ENCODE results near the gene EXOC4. TPM values are rescaled to one million over a fixed set of nuclear protein-coding genes. Genes with fewer than 3 reads are reported as not detected.

The EXOC4 gene
- total RNA-seq, 1 experiment from 2014 or later, result 71.0 TPM

GRCh38 chr7:134013249-134013648 lies 760.4 kb downstream of the EXOC4 start:
- no peak for ATAC-seq
- CTCF ChIA-PET, result no interaction called here
- no peak for DNase-seq (ENCODE audit: low read depth, low spot score)
- Histone ChIP-seq H3K36me3 (ENCODE audit: control insufficient read depth, insufficient read depth, low read length) (no peaks in the 10 kb centered on the region), H3K9me3 (ENCODE audit: control insufficient read depth, insufficient read depth, low read depth, low read length) (no peaks in the 10 kb centered on the region), H3K4me1 (ENCODE audit: control insufficient read depth, insufficient read depth, low read length) (no peaks in the 10 kb centered on the region), H3K27me3 (ENCODE audit: control insufficient read depth, insufficient read depth, low read length) (no peaks in the 10 kb centered on the region), H3K27ac (ENCODE audit: low read length) (no peak overlapping the region), H3K4me3 (ENCODE audit: low read depth in 2 of 2, low read length in 2 of 2) (no peak overlapping the region)
- intact Hi-C loops (cut with micrococcal nuclease; ENCODE audit: unreplicated experiment) (no loop called here), in situ Hi-C loops (cut with HindIII; ENCODE audit: low pct_unique_long_range_greater_than_20kb, low sequenced_read_pairs) (no loop called here)
- BruUV-seq (replicated peaks), result no TSS peak
- TF ChIP-seq TCF7L2 (IDR thresholded peaks at IDR 0.05; ENCODE audit: low read depth, low read length), result no peak
- TF ChIP-seq SIN3A (IDR thresholded peaks at IDR 0.05; ENCODE audit: borderline replicate concordance, insufficient read depth, low read depth, low read length), result no peak
- no peak for TF ChIP-seq POLR2AphosphoS5 (IDR thresholded peaks at IDR 0.05; ENCODE audit: low read depth, low read length)
- TF ChIP-seq CTCF (IDR thresholded peaks at IDR 0.05), result no peak
- TF ChIP-seq REST (IDR thresholded peaks at IDR 0.05; ENCODE audit: insufficient read depth in 1 of 2, low read depth in 2 of 2, low read length in 1 of 2), result no peak
- POLR2A ChIA-PET, result no interaction called here

GRCh38 chr7:134014935-134015334 lies 762.1 kb downstream of the EXOC4 start:
- BruUV-seq (replicated peaks), result no TSS peak
- POLR2A ChIA-PET, result no interaction called here
- CTCF ChIA-PET, result no interaction called here

More at GRCh38 chr7:134014935-134015334, 762.1 kb downstream of the EXOC4 start:
- H3K27ac ChIP-seq (ENCODE audit: low read length), result no peak overlapping the region
- DNase-seq (ENCODE audit: low read depth, low spot score) (no peak), ATAC-seq (no peak)
- no peaks in the 10 kb centered on the region for H3K4me1 ChIP-seq (ENCODE audit: control insufficient read depth, insufficient read depth, low read length)
- no peak overlapping the region for H3K4me3 ChIP-seq (ENCODE audit: low read depth in 2 of 2, low read length in 2 of 2)
- intact Hi-C loops (cut with micrococcal nuclease; ENCODE audit: unreplicated experiment) (no loop called here), in situ Hi-C loops (cut with HindIII; ENCODE audit: low pct_unique_long_range_greater_than_20kb, low sequenced_read_pairs) (no loop called here)
- H3K27me3 ChIP-seq (ENCODE audit: control insufficient read depth, insufficient read depth, low read length), result no peaks in the 10 kb centered on the region
- H3K9me3 ChIP-seq (ENCODE audit: control insufficient read depth, insufficient read depth, low read depth, low read length), result no peaks in the 10 kb centered on the region
- H3K36me3 ChIP-seq (ENCODE audit: control insufficient read depth, insufficient read depth, low read length), result no peaks in the 10 kb centered on the region
- TF ChIP-seq TCF7L2 (IDR thresholded peaks at IDR 0.05; ENCODE audit: low read depth, low read length), result no peak
- no peak for TF ChIP-seq CTCF (IDR thresholded peaks at IDR 0.05)
- TF ChIP-seq POLR2AphosphoS5 (IDR thresholded peaks at IDR 0.05; ENCODE audit: low read depth, low read length), result no peak
- TF ChIP-seq SIN3A (IDR thresholded peaks at IDR 0.05; ENCODE audit: borderline replicate concordance, insufficient read depth, low read depth, low read length), result no peak
- no peak for TF ChIP-seq REST (IDR thresholded peaks at IDR 0.05; ENCODE audit: insufficient read depth in 1 of 2, low read depth in 2 of 2, low read length in 1 of 2)

Measured in Panc1 (cell line).